ENCODE measurements around the gene FAT1.

The FAT1 gene

GRCh38 chr4:186650401-186651180 is 73.1 kb downstream of the FAT1 start:
- DNase-seq, result no peak

- DNase-seq, result no peak
Measured at GRCh38 chr4:186647821-186648220, 75.8 kb downstream of the FAT1 start.

- DNase-seq, result no peak
Measured at GRCh38 chr4:186644737-186645261, 78.9 kb downstream of the FAT1 start.

GRCh38 chr4:186644311-186644638 is 79.4 kb downstream of the FAT1 start:
- DNase-seq, result no peak

- no peak for DNase-seq
Measured at GRCh38 chr4:186643501-186644310, 80.0 kb downstream of the FAT1 start.

GRCh38 chr4:186642998-186643397 is 80.7 kb downstream of the FAT1 start:
- DNase-seq, result no peak

GRCh38 chr4:186642530-186642929 is 81.1 kb downstream of the FAT1 start:
- no peak for DNase-seq

- DNase-seq, result no peak
Measured at GRCh38 chr4:186634591-186635128, 89.0 kb downstream of the FAT1 start.

GRCh38 chr4:186633844-186634243 is 89.8 kb downstream of the FAT1 start:
- no peak for DNase-seq

GRCh38 chr4:186630128-186630527 is 93.5 kb downstream of the FAT1 start:
- DNase-seq, result no peak

- no peak for DNase-seq
Measured at GRCh38 chr4:186628058-186628711, 95.5 kb downstream of the FAT1 start.

GRCh38 chr4:186627226-186627865 is 96.3 kb downstream of the FAT1 start:
- no peak for DNase-seq

GRCh38 chr4:186624951-186625350 is 98.7 kb downstream of the FAT1 start:
- no peak for DNase-seq

- DNase-seq, result no peak
Measured at GRCh38 chr4:186623546-186623945, 100.1 kb downstream of the FAT1 start.

GRCh38 chr4:186622788-186623464 is 100.7 kb downstream of the FAT1 start:
- DNase-seq, result no peak

GRCh38 chr4:186621959-186622553 is 101.6 kb downstream of the FAT1 start:
- DNase-seq, result no peak

GRCh38 chr4:186619088-186619487 is 104.6 kb downstream of the FAT1 start:
- DNase-seq, result no peak

- no peak for DNase-seq
Measured at GRCh38 chr4:186617921-186618320, 105.7 kb downstream of the FAT1 start.

- no peak for DNase-seq
Measured at GRCh38 chr4:186607490-186607889, 116.2 kb downstream of the FAT1 start.

- peak; percentile 22 for DNase-seq
Measured at GRCh38 chr4:186606591-186606992, 117.1 kb downstream of the FAT1 start.

GRCh38 chr4:186605261-186605865 is 118.3 kb downstream of the FAT1 start:
- no peak for DNase-seq

All from NCI-H524 treated with DMSO at 0.1 percent for 48 hours (cell line).